LNCAP (cell line): ENCODE measurements around the gene SMIM35.

Source experiments
- CTCF ChIP-seq: fragments of 450-650 bp; IDR thresholded peaks from 2 replicates; pipeline ENCODE4 v1.5.1; 2017; ENCODE audit warnings: mild to moderate bottlenecking

The SMIM35 gene

GRCh38 chr11:118021146-118021545 lies 65.6 kb downstream of the SMIM35 start:
- no peak for TF ChIP-seq CTCF

- TF ChIP-seq CTCF = no peak
Observed at GRCh38 chr11:118018401-118018800, 68.4 kb downstream of the SMIM35 start.

- no peak for TF ChIP-seq CTCF
Observed at GRCh38 chr11:118017631-118018315, 69.0 kb downstream of the SMIM35 start.

GRCh38 chr11:118017111-118017510 lies 69.7 kb downstream of the SMIM35 start:
- no peak for TF ChIP-seq CTCF

GRCh38 chr11:118016104-118016503 lies 70.7 kb downstream of the SMIM35 start:
- TF ChIP-seq CTCF = no peak

- TF ChIP-seq CTCF = no peak
Observed at GRCh38 chr11:118015385-118015841, 71.3 kb downstream of the SMIM35 start.

GRCh38 chr11:118014022-118014421 lies 72.7 kb downstream of the SMIM35 start:
- no peak for TF ChIP-seq CTCF
